Stromal cell of bone marrow (primary cell): ENCODE measurements around the gene BRIP1.

Experiments
- DNase-seq: peaks from one replicate; pipeline ENCODE4 v3.0.0-alpha.2; 2012; ENCODE audit warnings: low read depth

Gene BRIP1

DNA sequence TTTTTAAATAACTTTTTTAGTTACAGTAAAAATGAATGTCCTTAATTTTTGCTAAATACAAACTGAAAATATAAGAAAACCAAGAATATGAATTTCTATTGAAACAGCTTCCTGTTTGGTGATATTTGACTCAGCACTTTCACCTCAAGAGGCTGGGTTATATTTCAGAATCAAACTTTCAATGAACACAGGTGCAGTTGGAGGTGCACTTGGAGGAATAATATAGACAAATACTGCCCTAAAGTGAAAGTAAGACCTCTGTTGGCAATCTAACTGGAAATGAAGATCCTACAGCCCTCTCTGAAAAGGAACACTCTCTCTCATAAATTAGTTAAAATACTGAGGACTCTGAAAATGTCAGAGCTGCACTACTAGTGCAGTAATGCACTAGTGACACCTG lies 106.2 kb downstream of the BRIP1 start:
- no peak for DNase-seq

DNA sequence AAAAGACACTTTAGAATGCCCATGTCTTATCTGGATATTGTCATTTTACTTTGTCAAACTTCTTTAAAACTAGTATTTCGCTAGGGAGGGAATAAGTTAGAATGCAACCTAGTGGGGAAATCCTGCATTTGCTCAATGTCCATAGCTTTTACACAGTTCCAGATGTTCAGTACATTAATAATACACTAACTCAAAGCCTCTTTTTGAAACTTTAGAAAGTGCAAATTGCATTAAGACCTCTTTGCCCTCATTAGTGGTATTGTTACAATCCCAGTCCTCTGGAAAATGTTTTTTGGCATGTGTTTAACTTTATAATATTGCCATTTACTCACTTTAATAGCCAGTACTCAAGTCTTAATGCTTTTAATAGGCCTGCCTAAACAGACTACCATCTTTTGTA lies 106.8 kb downstream of the BRIP1 start:
- DNase-seq = no peak

DNA sequence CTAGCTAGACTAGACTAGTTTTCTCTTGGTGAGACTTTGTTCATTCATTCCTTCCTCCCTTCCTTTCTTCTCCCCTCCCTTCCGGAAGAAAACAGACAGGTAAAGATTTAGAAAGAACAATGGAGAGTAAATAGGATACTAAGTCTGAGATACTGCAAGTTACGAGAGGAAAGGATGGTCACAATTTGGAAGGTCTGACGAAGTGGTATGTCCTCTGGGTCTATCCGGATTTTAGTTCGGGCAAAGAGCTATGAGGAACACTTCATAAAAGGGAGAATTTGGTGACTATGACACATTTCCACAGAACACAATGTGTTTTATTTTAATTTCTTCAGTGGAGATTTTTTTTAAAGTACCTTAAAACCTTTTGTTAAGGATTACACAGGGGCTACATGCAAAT lies 107.7 kb downstream of the BRIP1 start:
- no peak for DNase-seq

DNA sequence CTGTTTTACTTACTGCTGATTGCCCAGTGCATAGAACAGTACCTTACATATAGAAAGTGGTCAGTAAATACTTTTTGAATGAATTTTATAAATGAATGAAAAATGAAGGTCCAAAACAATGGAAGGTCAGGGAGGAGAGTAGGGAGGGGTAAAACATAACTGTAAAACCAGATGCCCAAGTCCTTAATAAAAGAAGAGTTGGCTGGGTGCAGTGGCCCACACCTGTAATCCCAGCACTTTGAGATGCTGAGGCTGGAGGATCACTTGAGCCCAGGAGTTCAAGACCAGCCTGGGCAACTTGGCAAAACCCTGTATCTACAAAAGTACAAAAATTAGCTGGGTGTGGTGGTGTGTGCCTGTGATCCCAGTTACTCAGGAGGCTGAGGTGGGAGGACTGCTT lies 108.2 kb downstream of the BRIP1 start:
- no peak for DNase-seq

DNA sequence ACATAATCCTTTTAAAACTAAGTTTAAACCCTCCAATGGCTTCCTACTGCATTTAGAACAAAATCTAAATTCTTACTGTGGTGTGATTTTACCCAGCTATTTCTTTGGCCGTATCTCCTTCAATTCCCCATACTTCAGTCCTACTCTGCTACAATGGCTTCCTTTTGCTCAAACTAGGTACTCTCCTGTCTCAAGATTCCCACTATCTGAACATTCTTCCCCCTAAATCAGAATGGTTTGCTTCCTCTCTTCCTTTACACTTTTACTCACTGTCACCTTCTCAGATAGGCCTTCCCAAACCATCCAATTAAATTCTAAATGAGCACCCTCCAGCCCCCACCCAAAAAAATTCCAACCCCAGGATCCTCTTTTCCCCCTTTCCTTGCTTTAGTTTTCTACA lies 109.2 kb downstream of the BRIP1 start:
- no peak for DNase-seq

DNA sequence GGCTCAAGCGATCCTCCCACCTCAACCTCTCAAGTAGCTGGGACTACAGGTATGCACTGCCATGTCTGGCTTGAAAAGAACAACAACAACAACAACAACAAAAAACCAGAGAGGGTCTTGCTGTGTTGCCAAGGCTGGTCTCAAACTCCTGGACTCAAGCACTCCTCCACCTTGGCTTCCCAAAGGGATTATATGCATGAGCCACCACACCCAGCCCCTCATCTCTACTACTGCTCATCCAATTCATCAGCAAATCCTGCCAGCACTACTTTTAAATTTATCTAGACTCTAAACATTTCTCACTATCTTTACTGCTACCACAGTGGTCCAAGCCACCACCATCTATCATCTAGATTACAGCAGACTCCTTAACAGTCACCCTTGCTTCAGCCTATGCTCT lies 109.6 kb downstream of the BRIP1 start:
- no peak for DNase-seq

DNA sequence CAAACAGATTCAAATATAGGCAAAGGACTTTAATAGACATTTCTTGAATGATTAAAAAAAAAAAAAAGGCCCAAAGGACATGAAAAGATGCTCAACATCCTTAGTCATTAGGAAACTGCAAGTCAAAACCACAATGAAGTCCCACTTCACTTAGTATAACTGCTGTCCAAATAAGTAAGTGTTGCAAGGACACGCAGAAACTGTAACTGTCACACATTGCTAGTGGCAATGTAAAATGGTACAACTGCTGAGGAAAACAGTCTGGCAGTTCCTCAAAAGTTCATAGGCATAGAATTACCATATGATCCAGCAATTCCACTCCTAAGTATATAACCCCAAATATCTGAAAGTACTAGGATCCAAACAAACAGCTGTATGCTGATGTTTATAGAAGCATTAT lies 112.7 kb downstream of the BRIP1 start:
- DNase-seq = no peak

DNA sequence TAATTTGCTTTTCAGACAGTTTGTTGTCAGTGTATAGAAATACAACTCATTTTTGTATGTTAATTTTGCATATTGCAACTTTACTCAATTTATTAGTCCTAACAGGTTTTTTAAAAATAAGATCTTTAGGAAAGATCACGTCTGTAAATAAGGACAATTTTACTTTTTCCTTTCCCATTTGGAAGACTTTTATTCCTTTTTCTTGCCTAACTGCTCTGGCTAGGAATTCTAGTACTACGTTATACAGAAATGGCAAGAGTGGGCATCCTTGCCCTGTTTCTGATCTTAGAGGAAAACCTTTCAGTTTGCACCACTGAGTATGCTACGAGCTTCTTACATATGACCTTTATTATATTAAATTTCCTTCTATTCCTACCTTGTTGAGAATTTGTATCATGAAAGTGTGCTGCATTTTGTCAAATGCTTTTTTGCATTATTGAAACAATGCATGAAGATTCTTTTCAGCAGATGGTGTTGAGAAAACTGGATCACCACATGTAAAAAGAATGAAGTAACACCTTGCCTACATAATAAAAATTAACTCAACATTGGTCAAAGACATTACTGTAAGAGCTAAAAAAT lies 113.4 kb downstream of the BRIP1 start:
- no peak for DNase-seq

DNA sequence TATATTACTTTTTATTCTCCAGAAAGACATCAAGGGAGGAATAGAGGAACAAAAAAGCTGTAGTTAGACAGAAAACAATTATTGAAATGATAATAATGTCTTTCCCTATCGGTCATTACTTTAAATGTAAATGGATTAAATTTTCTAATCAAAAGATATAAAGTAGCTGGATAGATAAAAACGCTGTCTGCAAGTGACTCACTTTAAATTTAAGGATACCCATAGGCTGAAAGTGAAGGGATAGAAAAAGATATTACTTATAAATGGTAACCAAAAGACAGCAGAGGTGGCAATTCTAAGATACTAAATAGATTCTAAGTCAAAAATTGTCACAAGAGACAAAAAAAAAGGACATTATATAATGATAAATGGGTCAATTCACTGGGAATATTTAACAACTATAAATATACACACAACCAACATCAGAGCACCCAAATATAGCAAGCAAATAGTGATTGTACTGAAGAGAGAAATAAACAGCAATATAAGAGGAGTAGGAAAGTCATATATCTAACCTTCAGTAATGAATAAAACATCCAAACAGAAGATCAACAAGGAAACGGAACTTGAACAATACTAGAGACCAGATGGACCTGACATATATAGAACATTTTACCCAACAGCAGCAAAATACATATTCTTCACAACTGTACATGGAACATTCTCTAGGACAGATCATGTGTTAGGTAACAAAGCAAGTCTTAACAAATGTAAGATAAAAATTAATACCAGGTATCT lies 116.9 kb downstream of the BRIP1 start:
- no peak for DNase-seq

DNA sequence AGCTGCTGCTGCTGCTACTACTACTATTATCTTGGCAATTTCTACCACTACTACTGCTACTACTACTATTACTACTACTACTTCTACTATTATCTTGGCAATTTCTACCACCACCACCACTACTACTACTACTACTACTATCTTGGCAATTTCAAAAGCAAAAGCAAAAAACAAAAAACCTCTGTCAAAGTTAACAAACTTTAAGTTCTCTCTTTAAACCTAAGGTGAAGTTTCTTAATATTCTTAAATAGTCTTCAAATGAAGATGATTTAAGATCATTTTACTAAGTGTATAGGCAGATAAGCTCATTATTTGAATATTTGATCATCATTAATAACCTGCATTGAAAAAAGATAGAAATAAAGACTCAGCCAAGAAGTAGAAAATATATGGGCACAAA lies 118.5 kb downstream of the BRIP1 start:
- DNase-seq = no peak

DNA sequence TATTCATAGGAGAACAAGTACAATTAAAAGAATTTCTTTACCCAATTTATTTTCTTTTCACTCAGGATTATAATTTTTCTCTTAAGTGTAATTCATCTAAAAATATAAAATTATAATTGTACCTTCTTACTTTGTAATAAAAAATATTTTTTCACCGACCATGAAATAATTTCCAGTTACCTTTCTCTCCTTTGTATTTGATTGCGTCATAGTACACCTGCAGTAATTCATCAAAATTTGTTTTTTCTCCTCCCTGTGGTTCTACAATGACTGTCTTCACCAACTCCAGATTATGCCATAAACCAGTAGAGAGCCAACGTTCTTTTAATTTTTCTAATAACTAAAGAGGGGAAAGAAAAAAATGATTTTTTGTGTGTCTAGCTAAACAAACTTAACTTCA lies 119.1 kb downstream of the BRIP1 start:
- DNase-seq = no peak

DNA sequence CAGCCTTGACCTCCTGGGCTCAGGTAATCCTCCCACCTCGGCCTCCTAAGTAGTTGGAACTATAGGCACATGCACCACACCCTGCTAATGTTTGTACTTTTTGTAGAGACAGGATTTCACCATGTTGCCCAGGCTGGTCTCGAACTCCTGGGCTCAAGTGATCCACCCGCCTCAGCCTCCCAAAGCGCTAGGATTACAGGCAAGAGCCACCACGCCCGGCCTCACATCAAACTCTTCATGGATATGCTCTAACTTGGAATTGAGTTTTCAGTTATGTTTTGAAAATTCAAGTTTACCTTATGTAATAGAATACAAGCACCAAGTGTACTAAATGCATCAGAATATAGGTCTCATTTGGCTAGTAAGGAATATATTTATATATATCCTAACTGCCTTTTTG lies 119.6 kb downstream of the BRIP1 start:
- no peak for DNase-seq

DNA sequence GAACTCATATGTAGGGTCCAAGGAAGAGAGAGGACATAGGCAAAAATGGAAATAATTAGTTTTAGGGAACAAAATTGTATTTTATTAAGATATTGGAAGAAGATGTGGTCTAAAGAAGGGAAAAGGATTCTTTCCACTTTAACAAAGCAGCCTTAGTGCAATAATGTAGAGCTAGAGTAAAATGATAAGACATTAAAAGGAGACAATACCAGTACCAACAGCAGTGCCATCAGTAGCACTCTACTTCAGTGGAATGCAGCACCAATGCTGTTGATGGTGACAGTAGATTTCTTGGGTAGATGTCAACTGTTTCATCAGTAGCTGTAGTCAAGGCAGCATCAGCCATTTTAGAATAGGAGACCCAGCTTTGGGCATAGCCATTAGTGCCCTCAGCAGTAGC lies 124.3 kb downstream of the BRIP1 start:
- no peak for DNase-seq

DNA sequence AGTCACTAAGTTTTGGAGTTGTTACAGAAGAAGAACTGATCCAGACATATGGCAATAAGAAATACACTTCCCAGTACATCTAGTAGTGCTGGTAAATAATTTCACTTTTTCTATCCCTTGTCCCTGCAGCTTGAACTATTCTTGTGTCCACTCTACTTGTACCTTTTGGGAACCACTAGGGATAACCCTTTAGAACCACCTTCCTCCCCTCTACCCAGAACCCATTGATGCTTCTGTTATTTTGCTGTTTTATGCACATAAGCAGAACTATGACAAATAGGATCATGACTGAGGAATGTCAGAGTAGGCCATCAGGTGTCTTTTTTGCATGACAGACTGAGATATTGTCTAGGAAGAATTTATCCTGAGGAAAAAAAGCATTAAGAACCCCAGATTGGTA lies 125.1 kb downstream of the BRIP1 start:
- no peak for DNase-seq

DNA sequence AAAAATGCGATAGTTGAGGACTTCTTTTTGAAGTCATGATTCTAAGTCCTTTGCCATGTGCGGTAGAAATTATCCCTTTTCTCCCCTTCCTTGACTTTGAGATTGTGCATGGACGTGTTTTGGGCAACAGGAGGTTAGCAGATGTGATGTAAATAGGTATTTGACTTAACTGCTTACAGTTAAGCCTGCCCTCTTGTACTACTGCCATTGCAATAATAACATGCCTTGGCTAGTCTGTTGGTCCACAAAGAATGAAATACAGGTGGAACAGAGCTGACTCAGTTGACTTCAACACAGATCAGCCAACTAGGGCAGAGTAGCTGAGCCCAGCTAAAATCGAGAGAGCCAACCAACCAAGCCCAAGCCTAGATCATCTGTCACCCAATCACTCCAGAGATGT lies 125.5 kb downstream of the BRIP1 start:
- no peak for DNase-seq

DNA sequence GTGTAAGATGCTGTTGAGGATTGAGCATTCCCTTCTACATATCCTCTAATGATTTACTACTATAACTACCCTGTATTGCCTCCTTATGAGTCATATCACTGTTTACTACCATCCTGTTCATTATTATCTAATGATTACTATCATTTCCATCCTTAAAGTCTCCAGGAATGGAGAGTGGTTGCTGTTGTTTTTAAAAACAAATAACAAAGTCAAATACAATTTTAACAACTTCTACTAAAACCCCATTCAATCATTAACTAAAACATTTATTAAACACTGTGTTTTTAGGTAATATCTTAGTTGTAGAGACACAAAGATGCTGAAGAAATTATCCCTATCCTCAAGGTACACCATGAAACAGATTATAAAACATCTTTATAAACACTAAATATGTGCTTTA lies 126.9 kb downstream of the BRIP1 start:
- DNase-seq = no peak

DNA sequence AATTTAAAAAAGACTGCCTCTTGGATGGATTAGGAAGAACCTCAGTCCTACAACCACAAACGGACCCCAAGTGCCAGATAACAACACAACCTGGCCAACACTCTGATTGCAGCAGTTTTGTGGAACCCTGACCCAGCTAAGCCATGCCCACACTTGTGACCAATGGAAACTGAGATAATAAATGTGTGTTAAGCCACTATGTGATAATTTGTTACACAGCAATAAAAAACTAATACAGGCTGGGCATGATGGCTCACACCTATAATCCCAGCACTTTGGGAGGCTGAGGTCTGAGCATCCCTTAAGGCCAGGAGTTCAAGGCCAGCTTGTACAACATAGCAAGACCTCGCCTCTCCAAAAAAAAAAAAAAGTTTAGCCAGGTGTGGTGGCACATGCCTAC lies 127.5 kb downstream of the BRIP1 start:
- DNase-seq = no peak

DNA sequence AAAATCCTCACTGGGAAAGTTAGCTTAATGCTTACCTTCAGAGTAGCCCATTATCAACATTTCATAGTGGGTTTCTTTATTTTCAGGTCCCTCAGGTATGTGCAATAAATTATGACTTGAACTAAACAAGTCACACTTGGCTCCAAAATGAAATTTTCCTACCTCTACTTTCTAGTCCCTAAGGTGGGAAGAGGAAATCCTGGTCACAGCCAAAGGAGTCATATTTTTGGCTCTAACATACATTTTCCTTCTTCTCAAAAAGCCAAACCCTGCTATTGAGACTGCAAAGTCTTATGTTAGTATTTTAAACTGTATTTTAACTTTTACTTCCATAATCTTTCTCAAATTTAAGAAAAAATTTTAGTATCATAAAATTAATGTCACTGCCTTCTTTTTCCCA lies 128.9 kb downstream of the BRIP1 start:
- no peak for DNase-seq

DNA sequence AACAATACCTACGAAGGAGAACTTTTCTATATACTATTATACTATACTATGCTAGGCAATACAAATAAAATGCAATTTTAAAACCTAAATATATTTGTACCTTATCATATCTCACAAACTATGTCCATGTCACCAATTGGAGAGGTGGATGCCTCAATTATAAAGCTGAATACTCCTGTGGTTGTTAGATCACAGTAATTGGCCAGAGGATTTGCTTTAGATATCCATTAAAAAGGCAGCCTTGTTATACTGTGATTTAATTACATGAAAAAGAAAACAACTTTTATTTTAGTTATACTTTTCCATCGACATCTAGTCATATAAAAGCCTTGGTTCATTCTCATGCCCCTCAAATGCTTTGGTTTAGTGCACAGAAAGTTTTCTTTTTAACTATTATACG lies 129.3 kb downstream of the BRIP1 start:
- no peak for DNase-seq

DNA sequence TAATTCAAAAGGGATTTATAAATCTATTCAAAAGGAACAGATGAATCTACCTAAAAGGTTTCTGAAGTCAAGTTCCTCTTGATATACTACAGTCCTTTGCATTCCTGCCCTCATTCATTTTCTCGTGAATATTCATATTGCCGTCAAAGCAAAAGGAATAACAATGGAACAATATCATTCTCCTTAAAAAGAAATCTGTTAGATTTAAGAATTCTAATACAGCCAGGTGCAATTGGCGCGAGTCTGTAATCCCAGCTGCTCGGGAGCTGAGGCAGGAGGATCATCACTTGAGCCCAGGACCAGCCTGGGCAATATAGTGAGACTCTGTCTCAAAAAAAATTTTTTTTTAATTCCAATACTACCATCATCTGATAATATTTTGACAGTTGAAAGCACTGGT lies 130.3 kb downstream of the BRIP1 start:
- DNase-seq = no peak

DNA sequence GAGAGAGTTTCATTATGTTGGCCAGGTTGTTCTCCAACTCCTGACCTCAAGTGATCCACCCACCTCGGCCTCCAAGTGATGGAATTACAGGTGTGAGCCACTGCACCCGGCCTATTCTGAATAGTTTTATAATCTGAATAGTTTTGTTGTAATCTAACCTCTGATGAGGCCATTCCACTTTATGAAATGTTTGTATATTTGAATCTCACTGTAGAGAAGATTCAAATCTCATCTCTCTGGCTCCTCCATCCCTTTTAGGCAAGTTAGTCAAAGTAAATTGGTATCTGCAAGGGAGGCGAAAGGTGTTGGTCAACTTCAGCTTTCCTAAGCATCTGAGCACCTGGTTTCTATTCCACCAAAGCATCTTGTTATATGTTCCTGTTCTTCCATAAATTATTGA lies 131.2 kb downstream of the BRIP1 start:
- DNase-seq = no peak

DNA sequence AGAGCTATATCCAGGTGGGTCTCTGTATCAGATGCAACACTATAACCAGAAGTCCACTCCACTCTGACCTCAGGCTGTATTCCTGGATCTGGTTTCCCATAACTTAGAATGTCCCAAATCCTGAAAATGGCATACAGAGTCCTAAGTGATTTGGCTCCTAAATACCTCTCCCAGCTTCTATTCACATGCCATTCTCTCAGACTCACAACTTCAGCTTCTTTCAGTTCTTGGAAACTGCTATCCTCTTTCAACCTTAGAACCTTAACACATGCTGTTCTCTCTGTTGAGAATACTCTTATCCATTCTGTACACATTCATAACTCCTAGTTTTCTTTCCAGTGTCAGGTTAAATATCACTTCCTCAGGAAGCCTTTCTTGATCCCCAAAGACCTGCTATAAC lies 132.0 kb downstream of the BRIP1 start:
- DNase-seq = no peak

DNA sequence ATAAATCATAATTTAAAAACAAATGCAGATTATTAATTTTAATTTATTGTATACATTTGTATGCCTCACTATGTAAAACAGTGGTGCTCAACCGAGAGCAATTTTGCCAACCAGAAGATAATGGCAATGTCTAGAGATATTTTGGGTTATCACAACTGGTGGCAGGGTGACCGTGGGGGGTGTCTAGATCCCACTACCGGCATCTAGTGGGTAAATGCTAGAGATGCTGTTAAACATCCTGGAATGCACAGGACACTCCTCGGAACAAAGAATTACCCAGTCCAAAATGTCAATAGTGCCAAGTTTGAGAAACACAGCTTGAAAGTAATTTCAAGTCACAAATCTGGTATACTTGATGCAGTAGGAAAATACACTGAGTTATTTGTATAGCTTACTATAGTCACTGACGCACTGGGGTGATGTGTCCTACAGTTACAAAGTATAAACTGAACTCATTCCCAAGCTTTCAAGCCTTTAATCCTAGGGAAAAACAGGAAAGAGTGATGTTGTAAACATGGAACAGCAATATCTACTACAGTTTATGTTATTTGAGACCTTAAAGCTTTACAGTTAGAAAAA lies 133.5 kb downstream of the BRIP1 start:
- DNase-seq = no peak

DNA sequence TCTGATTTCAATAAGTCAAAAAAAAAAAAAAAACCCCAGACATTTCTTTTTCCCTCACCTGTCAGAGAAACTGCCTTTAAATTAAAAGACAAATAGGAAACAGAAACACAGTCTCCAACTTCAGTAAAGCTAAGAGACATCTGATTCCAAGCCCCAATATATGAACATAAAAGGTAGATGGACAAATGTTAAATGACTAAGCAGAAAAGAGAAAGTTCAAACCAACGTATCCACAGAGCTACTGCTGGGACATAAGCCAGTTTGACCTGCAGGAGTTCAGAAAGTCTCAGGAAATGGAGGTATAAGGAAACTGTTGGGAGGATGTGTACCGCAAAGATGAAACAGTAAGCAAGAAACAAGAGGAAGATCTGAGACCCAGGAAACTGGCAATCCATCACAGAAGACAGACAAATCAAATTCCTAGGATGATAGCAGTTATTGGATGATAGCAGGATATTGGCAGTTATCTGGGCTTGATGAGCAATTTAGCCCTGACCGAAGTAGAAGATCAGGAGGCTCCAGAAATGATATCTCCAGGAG lies 135.0 kb downstream of the BRIP1 start:
- no peak for DNase-seq
